ENCODE measurements around the gene DDX28. TPM values are rescaled to one million over a fixed set of nuclear protein-coding genes. Genes with fewer than 3 reads are reported as not detected.

DDX28 gene
- total and polyA plus RNA-seq, 2 donors (not counting 3 experiments of a cell fraction or from before 2014, with no cell fraction given), result 8.4 to 12.5 TPM

DNA sequence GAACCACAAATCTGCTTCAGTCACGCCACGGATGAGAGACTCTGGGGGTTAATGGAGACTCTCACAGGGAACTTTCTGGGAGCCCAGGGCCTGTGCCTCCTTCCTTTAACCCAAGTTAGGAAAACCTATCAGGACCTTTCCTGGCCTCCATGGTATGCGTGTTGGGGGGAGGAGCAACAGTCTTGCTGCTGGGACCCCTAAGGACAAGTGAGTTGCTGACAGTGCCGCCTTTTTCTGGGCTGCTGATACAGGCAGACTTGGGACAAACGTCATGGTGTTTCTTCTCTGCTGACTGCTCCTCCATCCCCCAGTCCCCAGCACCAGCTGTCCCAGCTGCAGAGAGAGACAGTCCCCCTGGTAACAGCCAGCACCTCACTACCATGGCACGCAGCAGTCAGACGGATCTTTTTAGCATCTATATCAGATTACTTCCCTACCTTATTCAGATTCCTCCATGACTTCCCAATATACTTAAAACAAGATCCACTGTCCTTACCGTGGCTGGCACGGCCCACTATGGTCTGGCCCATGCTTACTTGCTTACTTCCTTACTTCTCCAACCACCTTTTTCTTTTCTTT is 13.8 kb downstream of the DDX28 start:
- TF ChIP-seq, protein P1, sequence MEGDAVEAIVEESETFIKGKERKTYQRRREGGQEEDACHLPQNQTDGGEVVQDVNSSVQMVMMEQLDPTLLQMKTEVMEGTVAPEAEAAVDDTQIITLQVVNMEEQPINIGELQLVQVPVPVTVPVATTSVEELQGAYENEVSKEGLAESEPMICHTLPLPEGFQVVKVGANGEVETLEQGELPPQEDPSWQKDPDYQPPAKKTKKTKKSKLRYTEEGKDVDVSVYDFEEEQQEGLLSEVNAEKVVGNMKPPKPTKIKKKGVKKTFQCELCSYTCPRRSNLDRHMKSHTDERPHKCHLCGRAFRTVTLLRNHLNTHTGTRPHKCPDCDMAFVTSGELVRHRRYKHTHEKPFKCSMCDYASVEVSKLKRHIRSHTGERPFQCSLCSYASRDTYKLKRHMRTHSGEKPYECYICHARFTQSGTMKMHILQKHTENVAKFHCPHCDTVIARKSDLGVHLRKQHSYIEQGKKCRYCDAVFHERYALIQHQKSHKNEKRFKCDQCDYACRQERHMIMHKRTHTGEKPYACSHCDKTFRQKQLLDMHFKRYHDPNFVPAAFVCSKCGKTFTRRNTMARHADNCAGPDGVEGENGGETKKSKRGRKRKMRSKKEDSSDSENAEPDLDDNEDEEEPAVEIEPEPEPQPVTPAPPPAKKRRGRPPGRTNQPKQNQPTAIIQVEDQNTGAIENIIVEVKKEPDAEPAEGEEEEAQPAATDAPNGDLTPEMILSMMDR (IDR thresholded peaks at IDR 0.05; ENCODE audit: extremely low read depth in 1 of 2, insufficient read depth in 1 of 2, low read depth in 1 of 2, low read length in 2 of 2), result no peak
- TF ChIP-seq POLR2A (IDR thresholded peaks at IDR 0.05; ENCODE audit: low read depth, low read length), result no peak
- TF ChIP-seq GATA2 (IDR thresholded peaks at IDR 0.05; ENCODE audit: insufficient read depth, insufficient read length, low read depth, low read length), result no peak
- no peak for TF ChIP-seq POLR2AphosphoS5 (IDR thresholded peaks at IDR 0.05; ENCODE audit: insufficient read depth, low read depth, low read length)
- TF ChIP-seq MYC (IDR thresholded peaks at IDR 0.05; ENCODE audit: low read depth, low read length), result no peak
- Histone ChIP-seq H3K9me1 (replicated peaks; ENCODE audit: control insufficient read depth, extremely low read depth, insufficient read depth, low read length) (no peaks in the 10 kb centered on the region), H3K9ac (replicated peaks; ENCODE audit: extremely low read depth, insufficient read depth, low read length) (no peak overlapping the region), H3K27ac (ENCODE audit: insufficient read depth, low read depth, low read length) (no peak overlapping the region), H4K20me1 (replicated peaks; ENCODE audit: control insufficient read depth, extremely low read depth, insufficient read depth, low read length) (no peaks in the 10 kb centered on the region), H3K4me1 (ENCODE audit: control insufficient read depth, extremely low read depth, insufficient read depth, low read length) (peaks cover 10% of the 10 kb centered on the region), H3K9me3 (replicated peaks; ENCODE audit: control insufficient read depth, insufficient read depth, low read length) (no peaks in the 10 kb centered on the region), H3K36me3 (ENCODE audit: control insufficient read depth in 2 of 2, extremely low read depth in 1 of 2, insufficient read depth in 2 of 2, low read length in 2 of 2) (no peaks in the 10 kb centered on the region), H3K4me3 (replicated peaks in 1 of 3; ENCODE audit: insufficient read depth in 1 of 3, low read depth in 1 of 3, low read length in 3 of 3) (no peak overlapping the region), H3K4me2 (ENCODE audit: insufficient read depth, low read length) (no peak overlapping the region), H2AFZ (ENCODE audit: low read depth, low read length) (no peak overlapping the region), H3K27me3 (ENCODE audit: control insufficient read depth in 2 of 2, insufficient read depth in 2 of 2, low read length in 2 of 2) (no peaks in the 10 kb centered on the region), H3K79me2 (ENCODE audit: control insufficient read depth, insufficient read depth, low read length) (no peaks in the 10 kb centered on the region)
- ChIA-PET CTCF (no interaction called here), POLR2A (no interaction called here)
- DNase-seq (ENCODE audit: low read depth, low spot score) (no peak), FAIRE-seq (no peak)
- dilution Hi-C loops (cut with MboI; ENCODE audit: extremely low pct_ligation_motif_present, low sequenced_read_pairs), result no loop called here
- intact Hi-C loops (cut with micrococcal nuclease), result no loop called here
- BruUV-seq (replicated peaks), result no TSS peak

- dilution Hi-C loops (cut with MboI; ENCODE audit: extremely low pct_ligation_motif_present, low sequenced_read_pairs), result no loop called here
- peak; percentile 92 for DNase-seq (ENCODE audit: low read depth, low spot score)
- ChIA-PET CTCF (interaction anchor here (0.8 to 4.4 kb wide), 8 partner anchors 10 to 40 kb away, joined by 3 to 22 read pairs (median 4); partner anchors contain the start of genes DDX28, DPEP2NB and DUS2), POLR2A (interaction anchor here (0.7 to 0.9 kb wide), 2 partner anchors 11 to 18 kb away, joined by 3 read pairs; partner anchors contain the start of gene DUS2)
- Histone ChIP-seq H4K20me1 (replicated peaks; ENCODE audit: control insufficient read depth, extremely low read depth, insufficient read depth, low read length) (no peaks in the 10 kb centered on the region), H3K9me1 (replicated peaks; ENCODE audit: control insufficient read depth, extremely low read depth, insufficient read depth, low read length) (no peaks in the 10 kb centered on the region), H3K27me3 (ENCODE audit: control insufficient read depth in 2 of 2, insufficient read depth in 2 of 2, low read length in 2 of 2) (no peaks in the 10 kb centered on the region), H3K4me3 (replicated peaks in 1 of 3; ENCODE audit: insufficient read depth in 1 of 3, low read depth in 1 of 3, low read length in 3 of 3) (no peak overlapping the region), H3K9me3 (replicated peaks; ENCODE audit: control insufficient read depth, insufficient read depth, low read length) (no peaks in the 10 kb centered on the region), H3K4me2 (ENCODE audit: insufficient read depth, low read length) (no peak overlapping the region), H2AFZ (ENCODE audit: low read depth, low read length) (peak overlapping the region; percentile 74), H3K27ac (ENCODE audit: insufficient read depth, low read depth, low read length) (no peak overlapping the region), H3K36me3 (ENCODE audit: control insufficient read depth in 2 of 2, extremely low read depth in 1 of 2, insufficient read depth in 2 of 2, low read length in 2 of 2) (no peaks in the 10 kb centered on the region), H3K9ac (replicated peaks; ENCODE audit: extremely low read depth, insufficient read depth, low read length) (no peak overlapping the region), H3K79me2 (ENCODE audit: control insufficient read depth, insufficient read depth, low read length) (no peaks in the 10 kb centered on the region), H3K4me1 (ENCODE audit: control insufficient read depth, extremely low read depth, insufficient read depth, low read length) (peaks cover 3% of the 10 kb centered on the region)
- FAIRE-seq, result peak; percentile 92
- no TSS peak for BruUV-seq (replicated peaks)
- TF ChIP-seq MYC (IDR thresholded peaks at IDR 0.05; ENCODE audit: low read depth, low read length) (no peak), POLR2AphosphoS5 (IDR thresholded peaks at IDR 0.05; ENCODE audit: insufficient read depth, low read depth, low read length) (no peak), FOS (IDR thresholded peaks at IDR 0.05; ENCODE audit: borderline replicate concordance, insufficient read depth, low read length) (no peak), POLR2A (IDR thresholded peaks at IDR 0.05; ENCODE audit: low read depth, low read length) (no peak), MAX (IDR thresholded peaks at IDR 0.05; ENCODE audit: insufficient read depth, insufficient read length) (no peak), GATA2 (IDR thresholded peaks at IDR 0.05; ENCODE audit: insufficient read depth, insufficient read length, low read depth, low read length) (no peak), JUN (IDR thresholded peaks at IDR 0.05; ENCODE audit: borderline replicate concordance, insufficient read depth, insufficient read length, low read depth) (no peak), EZH2 (IDR thresholded peaks at IDR 0.05; ENCODE audit: borderline replicate concordance, low read depth, low read length, severe bottlenecking) (no peak)
- TF ChIP-seq, protein P1 (IDR thresholded peaks at IDR 0.05; ENCODE audit: extremely low read depth in 1 of 2, insufficient read depth in 1 of 2, low read depth in 1 of 2, low read length in 2 of 2), result no peak
- intact Hi-C loops (cut with micrococcal nuclease), result no loop called here
Observed at GRCh38 chr16:68005786-68006286, 17.2 kb downstream of the DDX28 start.
